IPS-NIHi7 (cell line): ENCODE measurements around the gene AAK1.
"Not testable (repeated sequence)": the region's sequence is repeated elsewhere in the genome, so short reads cannot be mapped to it uniquely, and the experiment has no call there.

Experiments used
- DNase-seq: peaks from one replicate; pipeline ENCODE4 v3.0.0; 2012; ENCODE audit warnings: mixed read lengths; ENCODE audit errors: extremely low spot score

The AAK1 gene

DNA sequence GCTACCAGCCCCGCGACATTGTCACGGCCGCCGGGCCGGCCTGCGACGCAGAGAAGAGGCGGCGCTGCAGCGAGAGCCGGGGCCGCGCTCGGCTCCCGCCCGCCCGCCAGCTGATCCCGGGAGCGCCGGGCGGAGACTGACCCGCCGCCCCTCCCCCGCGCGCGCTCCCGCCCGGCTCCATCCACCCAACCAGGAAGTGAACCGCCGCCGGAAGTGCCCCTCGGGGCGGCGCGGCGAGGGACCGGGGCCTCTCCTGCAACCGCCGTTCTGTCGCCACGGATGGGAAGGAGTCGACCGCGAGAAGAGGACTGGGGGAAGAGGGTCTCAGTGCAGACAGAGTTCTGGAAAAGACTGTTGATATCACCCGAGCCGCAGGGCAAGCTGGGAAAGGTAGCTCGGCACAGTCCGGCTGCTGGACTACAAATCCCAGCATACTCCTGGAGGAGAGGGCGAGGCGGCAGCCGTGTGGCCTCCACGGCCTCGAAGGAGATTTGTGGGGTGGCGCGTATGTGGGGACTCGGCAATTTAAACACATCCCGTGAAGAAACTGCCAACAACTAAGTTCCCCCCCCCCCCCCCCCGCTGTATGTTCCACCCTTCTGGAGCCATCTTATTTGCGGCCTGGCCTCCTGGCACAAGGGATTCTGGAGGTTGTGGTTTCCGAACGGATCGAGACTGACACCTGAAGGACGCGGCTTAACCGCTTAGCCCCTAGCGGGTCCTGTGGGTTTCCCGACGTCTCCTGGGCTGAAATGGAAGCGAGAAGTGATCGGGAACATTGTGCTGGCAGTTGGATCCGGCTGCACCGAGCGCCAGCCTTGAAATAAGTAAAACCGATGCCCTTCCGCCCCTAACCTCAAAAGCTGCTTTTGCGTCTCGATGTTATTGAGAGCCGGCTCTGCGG, at the start of gene AAK1:
Gene AAK1 (minus strand): TSS at position 138 of the 904 bp plus-strand sequence. CDS start 699 bp downstream, outside the sequence.
- DNase-seq = peak; percentile 93

DNA sequence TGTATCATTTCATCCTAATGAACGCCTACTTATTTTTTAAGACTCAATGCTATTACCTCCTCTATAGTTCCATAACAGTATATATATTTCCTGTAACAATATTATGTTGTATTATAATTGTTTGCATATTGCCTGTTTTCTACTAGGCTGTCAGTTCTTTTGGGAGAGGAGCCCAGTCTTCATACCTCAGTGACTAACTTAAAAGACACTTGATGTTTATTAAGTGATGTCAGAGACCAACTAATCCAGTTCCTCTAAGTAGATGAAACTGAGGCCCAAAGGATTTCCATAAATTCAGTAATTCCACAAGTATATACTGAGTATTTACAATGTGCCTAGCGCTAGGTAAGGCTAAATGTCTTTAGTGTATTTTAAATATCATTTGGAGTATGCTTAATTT, 48.9 kb upstream of the AAK1 start:
- no peak for DNase-seq

DNA sequence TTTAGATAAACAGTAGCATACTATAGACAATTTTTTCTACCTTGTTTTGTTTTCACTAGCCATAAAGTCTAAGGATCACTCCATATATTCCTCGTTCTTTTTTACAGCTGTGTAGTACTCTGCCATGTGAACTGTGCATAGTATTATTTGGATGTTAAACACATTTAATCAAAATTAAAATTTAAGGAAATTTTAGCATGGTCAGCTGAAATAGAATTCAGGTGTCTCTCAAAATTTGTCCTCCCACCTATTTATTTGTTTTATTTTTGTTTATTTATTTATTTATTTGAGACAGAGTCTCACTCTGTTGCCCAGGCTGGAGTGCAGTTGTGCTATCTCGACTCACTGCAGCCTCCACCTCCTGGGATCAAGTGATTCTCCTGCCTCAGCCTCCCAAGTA, 46.4 kb upstream of the AAK1 start:
- no peak for DNase-seq

DNA sequence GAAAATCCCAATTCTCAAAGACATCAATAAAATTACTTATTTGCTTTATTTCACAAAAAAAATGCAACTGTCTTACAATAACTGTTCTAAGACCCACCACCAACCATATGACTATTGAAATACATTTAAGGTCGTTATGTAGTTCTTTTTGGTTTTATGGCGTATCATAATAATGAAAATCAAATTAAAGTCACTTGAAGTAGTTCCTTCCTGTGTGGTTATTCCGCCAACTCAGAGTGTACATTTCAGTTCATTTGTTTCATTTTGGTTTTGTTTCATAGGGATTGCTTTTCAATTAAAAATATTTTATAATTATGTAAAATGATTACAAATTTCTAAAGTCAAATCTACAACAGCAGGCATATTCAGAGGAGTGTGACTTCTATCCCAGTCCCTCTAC, 45.9 kb upstream of the AAK1 start:
- DNase-seq = no peak

DNA sequence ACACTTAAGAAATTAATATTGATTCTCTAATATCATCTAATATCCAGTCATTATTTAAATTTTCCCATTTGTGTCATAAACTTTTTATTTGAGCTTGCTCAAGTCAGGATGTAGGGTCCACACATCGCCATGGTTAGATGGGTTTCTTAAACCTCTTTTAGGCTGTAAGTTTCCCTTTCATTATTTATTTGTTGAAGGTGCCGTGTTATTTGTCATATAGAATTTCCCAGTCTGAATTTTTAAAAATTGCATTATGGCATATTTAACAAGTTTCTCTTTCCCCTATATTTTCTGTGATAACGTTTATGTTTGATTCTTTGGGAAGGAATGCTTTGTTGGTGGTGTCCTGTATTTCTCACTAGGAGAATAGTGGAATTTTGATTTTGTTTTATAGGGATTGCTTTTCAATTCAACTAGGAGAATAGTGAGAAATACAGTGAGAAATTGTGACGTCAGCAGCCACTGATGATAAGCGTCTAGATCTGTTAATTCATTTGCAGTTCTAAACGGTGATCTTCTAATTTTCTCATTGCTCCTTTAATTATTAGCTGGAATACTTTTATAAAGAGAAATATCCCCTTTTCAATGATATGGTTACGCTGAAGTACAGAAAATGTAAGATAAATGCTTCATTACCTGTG, 44.6 kb upstream of the AAK1 start:
- no peak for DNase-seq

DNA sequence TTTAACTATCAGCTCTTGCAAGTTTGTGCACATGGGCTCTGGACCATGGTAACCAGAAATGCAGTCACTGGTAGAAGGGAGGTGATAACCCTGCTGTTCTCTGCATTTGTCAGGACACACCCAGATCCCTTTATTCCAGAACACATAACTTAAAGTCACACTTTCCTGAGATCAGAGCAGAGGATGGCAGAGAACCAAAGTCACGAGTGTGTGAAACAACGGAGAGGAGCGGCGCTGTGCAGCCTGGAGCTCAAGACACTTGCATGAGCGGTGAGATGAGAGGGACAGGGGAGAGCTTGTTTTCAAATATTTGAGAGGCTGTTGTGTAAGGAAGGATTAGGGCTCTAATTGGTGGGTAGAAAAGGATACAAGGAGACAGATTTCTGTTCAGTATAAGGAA, 43.3 kb upstream of the AAK1 start:
- no peak for DNase-seq

DNA sequence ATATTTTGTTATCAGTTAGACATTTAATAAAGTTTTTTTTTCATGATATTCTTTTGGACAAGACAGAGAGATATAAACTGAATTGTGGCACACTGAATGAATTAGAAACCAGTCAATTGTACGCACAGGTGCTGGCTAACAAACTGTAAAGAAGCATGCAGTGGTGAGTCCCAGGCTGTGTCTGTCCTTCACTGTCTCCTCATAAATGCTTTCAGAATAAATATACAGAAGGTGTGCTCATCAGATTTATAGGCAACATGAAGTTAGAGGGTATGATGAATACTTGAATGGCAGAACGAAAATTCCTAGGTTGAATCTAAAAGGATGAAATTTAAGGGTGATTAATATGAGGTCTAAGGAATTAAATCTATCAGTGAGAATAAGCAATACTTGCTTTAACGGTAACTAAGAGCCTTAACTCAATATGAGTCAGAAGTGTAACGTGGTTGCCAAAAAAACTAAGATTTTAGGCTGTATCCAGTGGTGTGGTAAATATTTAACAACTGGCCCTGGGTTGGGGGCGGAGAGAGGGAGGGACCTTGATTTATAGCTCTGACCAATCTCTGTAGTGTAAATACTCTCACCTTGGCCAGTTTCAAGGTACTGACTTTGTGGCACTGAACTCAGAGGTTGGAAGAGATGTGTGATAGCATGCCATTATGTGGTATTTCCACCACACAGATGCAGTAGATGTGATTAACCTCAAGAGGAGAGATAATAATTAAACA, 41.9 kb upstream of the AAK1 start:
- no peak for DNase-seq

DNA sequence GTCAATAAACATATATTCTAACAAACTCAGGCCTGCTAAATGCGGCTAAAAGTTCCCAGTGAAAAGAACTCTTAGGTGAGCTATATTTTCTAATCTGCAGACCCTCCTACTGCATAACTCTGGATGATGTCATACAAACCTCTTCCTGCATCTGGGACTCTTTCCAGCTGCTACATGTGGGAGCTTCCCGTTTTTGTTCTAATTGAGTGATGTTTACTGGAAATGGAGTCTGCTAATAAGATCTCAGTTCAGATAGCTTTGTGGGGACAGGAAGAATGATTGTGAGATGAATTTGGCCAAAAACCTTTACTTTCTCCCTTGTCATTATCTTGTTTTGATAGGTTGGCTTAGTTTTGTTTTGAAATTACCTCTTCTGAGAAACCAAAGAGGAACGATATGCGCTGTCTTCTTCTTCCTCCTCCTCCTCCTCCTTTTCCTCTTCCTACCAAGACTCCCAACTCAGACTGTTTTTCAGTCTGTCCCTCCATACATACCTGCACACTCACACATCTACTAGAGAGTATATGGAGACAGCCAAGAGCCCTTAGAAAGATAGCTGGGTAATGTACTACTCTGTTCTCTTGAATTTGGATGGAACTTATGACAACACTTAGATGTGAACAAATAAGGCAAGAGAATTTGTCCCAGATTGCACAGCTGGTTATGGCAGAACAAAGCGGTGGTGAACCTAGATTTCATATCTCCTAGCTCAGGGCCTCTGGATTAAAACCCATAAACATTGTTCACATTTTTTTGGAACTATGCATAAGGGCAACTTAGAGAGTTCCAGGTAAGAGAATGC, 39.8 kb upstream of the AAK1 start:
- no peak for DNase-seq

DNA sequence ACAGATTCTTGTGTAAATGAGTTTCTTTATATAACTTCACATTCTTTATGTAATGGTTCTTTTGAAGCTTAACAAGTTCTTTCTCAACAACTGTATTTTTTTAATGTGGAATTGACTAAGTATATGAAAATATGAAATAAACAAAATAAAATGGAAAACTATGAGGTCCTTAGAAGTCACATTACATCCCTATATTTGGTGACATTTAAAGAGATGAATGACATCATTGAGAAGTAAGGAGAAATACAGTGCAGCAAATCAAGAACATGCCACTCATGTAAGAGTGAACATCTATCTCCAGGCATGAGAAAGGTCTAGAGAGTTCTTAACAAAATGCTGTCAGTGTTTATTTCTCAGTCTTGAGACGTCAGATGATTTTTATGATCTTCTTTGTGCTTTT, 39.0 kb upstream of the AAK1 start:
- no peak for DNase-seq

DNA sequence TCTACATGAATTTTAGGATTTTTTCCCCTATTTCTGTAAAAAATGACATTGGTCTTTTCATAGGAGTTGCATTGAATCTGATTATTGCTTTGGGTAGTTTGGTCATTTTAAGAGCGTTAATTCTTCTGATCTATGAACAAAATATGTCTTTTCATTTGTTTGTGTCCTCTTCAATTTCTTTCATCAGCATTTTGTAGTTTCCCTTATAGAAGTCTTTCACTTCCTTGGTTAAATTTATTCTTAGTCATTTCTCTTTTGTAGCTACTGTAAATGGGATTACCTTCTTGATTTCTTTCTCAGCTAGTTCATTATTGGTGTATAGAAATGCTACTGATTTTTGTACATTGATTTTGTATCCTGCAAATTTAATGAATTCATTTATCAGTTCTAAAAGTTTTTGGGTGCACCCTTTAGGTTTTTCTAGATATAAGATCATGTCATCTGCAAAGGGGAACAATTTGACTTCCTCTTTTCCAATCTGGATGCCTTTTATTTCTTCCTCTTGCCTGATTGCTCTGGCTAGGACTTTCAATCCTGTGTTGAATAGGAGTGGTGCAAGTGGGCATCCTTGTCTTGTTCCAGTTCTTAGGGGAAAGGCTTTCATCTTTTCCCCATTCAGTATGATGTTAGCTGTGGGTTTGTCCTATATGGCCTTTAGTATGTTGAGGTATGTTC, 36.6 kb upstream of the AAK1 start:
- DNase-seq = no peak

DNA sequence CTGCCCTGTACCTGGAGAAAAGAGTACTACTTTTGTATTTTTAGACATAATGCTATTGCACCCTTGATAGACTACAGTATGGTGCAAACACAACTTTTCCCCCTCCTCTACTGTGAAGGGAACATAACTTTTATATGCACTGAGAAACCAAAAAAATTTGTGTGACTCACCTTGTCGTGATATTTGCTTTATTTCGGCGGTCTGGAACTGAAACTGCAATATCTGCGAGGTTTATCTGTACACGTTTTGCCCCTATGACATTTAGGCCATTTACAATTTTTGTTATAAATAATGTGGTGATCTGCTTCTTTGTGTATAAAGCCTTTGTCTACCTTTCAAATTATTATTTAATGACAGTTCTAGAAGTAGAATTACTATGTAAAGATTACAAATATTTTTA, 34.4 kb upstream of the AAK1 start:
- DNase-seq = no peak

DNA sequence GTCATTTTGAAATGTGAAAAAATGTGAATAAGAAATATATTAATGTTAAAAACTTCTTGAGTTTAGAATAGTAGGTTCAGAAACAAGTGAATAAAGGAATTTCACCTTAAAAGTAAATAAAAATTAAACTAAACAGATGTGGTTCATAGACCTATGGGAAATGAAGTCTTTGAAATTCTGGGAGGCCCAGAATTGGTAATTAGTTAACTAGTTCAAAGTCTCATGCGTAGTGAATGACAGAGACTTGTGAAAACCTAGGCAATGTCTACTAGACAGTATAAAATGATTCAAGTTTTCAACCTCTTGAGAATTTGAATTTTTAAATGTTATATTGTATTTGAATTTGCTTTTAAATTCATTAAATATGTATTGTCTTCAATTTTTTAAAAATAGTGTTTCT, 32.6 kb upstream of the AAK1 start:
- no peak for DNase-seq

DNA sequence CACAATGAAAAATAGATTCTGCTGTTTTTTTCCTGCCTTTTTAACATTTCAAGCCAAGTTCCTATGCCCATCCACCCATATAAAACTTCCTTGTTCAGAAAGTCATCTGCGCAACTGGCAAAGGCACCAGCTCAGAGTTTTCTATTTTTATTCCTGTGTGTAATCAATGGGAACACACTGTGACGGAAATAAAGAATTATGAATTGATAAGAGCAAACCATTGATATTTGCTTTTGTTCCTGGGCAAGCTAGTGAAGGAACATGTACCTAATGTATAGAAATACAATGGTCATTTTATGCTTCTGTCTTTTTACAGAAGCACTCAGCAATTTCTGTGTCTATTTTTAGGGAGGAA, 30.8 kb upstream of the AAK1 start:
- DNase-seq = no peak

DNA sequence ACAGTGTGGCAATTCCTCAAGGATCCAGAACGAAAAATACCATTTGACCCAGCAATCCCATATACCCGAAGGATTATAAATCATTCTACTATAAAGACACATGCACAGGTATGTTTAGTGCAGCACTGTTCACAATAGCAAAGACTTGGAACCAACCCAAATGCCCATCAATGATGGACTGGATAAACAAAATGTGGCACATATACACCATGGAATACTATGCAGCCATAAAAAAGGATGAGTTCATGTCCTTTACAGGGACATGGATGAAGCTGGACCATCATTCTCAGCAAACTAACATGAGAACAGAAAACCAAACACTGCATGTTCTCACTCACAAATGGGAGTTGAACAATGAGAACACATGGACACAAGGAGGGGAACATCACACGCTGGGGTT, 29.6 kb upstream of the AAK1 start:
- DNase-seq = not testable (repeated sequence)

DNA sequence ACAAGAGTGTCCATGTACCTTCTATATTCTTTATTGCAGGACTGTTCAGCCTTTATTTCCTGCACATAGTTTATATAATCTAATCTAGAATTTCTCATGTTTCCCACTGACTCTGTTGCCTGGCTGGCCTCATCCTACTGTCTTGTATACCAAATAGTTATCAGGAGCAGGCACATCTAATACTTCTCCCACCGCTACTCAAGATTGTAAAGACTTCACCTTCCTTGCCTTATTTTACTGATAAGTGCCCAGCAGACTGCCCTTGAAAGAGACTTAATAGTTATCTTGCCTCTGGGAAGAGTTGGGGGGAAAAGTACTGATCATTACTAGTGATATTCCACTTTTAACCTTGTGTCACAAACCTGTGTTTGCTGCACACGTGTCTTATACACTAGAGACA, 26.1 kb upstream of the AAK1 start:
- no peak for DNase-seq

DNA sequence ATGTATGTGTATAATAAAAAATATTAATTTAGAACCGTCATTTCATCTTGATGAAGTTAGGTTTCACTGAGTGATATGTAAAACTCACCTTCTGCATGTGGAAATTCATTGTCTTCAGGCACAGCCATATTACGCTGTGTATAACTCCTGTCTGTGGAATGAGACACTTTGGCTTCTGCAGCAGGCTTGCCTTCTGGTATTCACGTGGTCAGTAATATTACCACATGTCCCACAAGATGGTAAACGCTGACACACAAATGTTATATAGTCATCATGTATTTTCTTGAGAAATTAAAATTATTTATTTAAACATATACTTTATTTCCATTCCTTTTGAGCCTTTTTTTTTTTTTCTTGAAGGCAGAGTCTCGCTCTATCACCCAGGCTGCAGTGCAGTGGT, 25.1 kb upstream of the AAK1 start:
- no peak for DNase-seq

DNA sequence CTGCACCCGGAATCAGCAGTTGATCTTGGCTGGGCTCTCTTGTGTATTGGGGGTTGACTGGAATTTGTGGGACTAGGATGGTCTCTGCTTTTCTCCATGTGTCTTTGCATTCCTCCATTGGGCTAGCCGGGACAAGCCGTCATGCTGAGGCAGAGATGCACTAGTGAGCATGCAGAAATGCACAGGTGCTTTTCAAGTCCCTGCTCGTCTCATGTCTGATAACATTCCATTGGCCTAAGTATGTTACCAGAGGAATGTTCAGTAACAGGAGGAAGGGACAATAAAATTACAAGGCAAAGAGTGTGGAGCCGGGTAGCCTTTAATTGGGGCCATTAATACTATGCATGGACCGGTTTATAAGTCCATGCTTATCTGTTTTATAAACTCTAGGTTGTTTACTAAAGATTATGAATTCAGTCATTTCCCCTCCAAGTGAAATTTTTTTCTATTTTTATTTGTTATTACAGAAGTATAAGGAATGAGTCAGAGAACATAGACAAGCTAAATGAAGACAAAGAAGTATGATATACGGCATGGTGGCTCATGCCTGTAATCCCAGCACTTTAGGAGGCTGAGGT, 24.4 kb upstream of the AAK1 start:
- no peak for DNase-seq

DNA sequence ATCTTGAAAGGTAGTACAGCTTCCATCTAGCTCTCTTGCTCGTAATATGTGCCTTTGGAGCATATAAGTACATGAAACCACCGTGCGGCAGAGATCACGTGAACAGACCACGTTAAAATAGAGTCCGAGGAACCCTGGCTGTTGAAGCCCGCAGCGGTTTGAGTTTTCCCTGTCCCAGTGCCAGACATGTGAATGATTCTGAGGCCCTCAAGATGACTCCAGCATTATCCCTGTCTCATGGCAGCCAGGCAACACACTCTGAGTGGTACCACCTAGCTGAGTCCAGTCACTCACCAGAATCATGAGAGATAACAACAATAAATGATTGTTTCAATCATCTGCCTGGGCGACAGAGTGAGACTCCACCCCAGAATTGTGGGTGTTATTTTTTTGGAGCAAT, 21.6 kb upstream of the AAK1 start:
- DNase-seq = no peak

DNA sequence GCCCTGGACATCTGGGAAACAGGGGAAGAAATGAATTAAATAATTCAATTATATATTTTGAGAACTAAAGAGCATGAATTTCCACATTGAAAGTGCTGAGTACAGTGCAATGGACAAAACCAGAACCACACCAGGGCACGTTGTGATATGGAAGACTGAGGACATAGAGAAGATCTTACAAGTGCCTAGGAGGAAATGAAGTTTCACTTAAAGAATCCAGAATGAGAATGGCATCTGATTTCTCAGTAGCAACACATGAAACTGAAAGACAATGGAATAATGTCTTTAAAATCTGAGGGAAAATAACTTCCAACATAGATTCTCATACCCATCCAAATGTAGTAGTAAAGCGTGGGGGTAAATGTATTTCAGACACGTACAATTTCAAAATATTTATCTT, 20.3 kb upstream of the AAK1 start:
- DNase-seq = no peak

DNA sequence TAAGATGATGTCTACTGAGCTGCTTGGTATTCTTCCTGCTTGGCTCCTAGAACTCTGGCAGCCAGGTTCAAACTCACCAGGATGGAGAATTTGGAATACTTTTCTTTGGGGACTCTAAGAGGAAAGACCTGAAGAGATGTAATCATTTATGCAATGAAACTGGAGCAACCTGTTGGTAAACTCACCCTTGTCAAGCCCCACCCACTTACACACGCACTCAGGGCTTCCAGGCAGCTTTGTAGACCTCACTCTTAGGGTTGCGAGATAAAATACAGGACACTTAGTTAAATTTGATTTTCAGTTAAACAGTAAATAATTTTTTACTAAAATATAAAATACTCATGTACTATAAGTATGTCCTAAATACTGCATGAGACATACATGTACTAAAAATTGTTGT, 19.0 kb upstream of the AAK1 start:
- DNase-seq = not testable (repeated sequence)

DNA sequence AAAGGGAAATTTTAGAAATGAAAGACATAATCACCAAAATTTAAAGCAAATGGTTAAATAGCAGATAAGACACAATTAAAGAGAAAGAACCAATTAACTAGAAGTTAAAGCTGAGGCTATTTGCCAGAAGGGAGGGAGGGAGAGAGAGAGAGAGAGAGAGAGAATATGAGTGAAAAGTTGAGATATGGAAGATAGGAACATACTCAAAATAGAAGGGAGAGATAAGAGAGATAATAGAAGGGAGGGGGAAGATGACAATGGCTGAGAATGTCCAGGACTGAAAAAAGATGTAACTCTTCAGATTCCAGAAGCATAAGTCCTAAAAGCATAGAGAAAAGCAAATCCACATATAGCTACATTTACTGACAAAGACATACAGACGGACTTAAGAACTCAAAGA, 17.1 kb upstream of the AAK1 start:
- no peak for DNase-seq
